Pons (tissue), 1 donor: ENCODE results near the gene EIF2AK3.
"Not testable (repeated sequence)": the region's sequence is repeated elsewhere in the genome, so short reads cannot be mapped to it uniquely, and the experiment has no call there.

Source experiments
- DNase-seq: peaks from one replicate; pipeline ENCODE4 v3.0.0-alpha.2; 2016; ENCODE audit warnings: low spot score

The EIF2AK3 gene

DNA sequence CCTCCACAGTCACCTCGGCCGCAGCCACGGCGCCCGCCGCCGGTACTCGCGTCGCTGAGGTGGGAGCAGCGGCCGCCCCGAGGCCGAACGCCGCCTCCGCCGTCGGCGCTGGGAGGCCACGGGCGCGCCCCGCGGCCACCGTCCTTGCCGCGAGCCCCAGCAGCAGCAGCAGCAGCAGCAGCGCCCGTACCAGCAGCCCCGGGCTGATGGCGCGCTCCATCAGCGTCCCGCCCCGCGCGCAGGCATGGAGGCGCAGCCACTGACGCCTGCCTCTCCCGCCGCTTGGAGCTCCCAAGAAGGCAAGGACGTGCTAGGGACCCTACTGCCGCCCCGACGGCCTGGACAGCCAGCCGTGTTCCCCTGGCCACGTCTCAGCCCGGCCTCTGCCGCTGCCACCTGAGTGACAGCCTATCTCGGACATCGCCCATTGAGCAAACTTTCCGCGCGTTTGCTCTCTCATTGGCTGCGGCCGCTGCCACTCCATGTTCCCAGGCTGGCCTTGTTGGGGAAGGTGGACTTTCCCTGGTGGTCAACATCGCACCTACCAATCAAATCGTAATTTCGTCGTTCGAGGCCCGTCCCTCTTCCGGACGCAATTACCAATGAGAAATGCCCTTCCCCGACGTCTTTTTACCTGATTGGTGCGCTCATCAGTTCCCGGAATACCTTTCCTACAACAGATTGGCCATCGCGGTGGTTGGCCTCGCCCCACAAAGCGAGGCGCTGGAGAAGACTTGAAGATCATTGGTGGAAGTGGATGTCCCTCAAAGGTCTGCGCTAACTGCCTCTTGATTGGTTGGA lies at the start of gene EIF2AK3:
TSS of gene EIF2AK3 (minus strand) at position 410 of the 801 bp plus-strand sequence. CDS start at position 220, 190 bp downstream.
- peak; percentile 100 for DNase-seq

GRCh38 chr2:88673363-88673762 lies 46.1 kb upstream of the EIF2AK3 start:
- no peak for DNase-seq

GRCh38 chr2:88671786-88672427 lies 44.6 kb upstream of the EIF2AK3 start:
- peak; percentile 41 for DNase-seq

GRCh38 chr2:88669482-88670214 lies 42.4 kb upstream of the EIF2AK3 start:
- no peak for DNase-seq

DNA sequence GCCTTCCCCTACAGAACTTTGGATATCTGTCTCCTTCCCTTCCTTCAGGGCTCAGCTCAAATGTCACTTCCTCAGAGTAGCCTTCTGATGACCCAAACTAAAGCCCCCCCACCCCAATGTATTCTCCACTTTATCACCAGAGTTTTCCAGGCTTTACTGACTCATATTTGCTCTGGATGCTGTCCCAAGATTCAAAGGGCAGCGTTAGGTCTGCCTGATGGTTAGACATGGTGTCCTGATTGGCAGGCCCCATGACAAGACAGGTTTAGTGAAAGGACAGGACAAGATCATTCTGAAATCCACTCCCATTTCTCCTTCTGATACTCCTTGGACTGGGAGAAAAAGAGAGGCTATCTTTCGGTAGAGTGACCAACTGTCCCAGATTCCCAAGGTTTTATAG lies 41.6 kb upstream of the EIF2AK3 start:
- no peak for DNase-seq

DNA sequence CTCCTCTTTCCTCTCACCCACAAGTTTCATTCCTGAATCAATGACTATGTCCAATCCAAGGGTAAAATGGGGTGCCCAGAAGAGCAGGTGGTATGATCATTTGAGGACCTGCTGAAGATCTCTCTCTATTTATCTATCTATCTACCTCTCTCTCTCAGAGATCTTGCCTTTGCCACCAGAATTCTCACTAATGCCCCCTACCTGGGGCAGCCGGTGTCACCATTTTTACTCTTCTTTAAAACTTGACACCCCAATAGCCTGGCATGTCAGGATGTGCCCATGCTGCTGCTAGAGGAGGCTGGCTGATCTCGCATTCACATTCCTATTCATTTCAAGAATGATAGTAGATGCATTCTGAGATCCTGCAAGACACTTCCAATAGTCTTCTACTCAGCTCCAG lies 40.0 kb upstream of the EIF2AK3 start:
- no peak for DNase-seq

DNA sequence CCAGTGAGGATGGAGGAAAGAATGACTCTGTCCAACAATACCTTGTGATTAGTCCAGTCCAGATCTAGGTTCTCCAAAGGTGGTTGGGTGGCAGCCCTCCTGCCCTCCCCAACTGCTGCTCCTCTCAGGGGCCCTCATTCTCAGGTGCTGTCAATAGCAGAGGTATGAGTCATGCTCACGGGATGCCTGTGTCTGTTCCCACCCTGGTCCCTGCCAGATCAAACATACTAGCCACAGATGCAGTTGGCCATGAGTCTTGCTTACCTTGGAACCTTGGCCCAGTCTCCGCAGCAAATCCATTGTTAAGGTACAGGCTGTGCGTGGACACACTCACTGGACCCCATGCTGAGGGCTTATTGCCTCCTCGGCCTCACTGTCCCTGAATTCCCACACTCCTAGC lies 39.3 kb upstream of the EIF2AK3 start:
- no peak for DNase-seq

DNA sequence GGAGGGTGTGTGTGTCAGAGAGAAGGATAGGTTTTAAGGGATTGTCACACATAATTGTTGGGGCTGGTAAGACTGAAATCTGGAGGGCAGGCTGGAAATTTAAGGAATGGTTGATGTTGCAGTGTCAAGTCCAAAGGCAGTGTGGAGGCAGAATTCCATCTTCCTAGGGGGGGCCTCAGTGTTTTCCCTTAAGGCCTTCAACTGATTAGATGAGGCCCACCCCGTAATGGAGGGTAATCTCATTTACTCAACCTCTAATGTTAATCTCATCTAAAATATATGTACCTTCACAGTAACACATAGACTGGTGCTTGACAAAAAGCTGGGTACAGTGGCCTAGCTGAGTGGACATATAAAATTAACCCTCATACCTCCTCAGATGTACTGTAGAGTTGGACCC lies 33.4 kb upstream of the EIF2AK3 start:
- DNase-seq, result no peak

DNA sequence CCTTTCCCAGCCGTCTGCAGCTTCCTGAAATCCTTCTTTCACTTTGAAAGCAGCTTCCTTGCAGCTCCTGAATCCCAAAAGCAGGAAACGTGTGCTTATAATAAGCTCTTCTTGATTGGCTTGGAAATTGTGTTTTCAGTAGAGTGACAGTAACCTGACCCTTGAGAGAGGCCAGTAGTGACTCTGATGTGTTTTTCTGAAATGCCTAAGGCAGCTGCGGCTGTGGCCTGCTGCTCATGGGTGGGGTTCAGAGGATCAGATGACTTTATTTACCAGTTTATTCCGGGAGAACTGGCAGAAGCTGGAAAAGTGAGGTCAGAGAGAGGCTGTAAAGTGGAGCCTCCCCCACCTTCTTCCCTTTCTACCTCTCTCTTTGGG lies 32.3 kb upstream of the EIF2AK3 start:
- DNase-seq, result no peak

DNA sequence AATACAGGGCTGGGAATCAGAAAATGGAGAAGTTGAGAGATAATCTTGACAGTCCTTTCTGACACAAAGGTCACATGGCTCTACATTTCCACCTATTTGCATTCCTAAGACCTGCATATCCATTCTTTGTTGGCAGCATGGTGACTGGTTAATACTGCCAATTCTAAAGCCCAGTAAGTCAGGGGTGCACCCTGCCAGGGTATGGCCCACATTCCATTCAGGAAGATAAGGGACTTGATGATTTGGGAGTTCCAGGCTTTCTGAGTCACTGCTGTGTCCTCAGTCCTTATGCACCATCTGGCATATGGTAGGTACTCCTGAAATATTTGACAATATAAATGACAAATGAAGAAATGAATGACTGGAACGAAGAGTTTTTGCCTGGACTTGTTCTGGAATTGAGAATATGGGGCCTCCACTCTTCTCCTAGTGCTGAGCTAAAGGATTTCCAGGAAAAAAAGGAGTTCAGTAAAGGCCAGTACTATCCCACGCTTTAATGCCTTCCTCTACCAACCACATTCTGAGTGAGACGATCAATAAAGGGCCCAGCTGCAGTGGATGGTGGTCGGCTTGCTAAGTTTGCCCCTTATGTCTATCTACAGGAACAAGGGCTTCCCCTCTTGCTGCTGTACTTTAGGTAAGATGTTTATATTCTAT lies 31.7 kb upstream of the EIF2AK3 start:
- no peak for DNase-seq

DNA sequence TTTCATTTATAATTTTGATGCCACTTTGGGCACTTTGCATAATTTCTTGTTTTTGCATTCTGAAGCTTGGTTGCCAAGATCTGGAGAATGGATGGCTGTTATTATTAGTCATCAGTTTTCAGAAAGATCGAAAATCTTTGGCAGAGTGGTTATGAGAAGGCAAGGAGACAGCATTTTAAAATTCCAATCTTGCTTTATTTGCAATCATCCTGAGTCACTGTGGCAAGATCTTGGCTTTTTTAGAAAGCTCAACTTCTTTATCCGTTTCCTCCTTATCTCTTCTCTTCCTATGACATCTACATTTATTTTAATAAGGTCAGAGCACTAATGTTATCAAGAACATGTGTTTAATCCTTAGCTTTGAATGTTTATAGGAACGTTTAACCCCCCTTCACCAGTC lies 31.1 kb upstream of the EIF2AK3 start:
- no peak for DNase-seq

GRCh38 chr2:88657131-88657530 lies 29.9 kb upstream of the EIF2AK3 start:
- no peak for DNase-seq

DNA sequence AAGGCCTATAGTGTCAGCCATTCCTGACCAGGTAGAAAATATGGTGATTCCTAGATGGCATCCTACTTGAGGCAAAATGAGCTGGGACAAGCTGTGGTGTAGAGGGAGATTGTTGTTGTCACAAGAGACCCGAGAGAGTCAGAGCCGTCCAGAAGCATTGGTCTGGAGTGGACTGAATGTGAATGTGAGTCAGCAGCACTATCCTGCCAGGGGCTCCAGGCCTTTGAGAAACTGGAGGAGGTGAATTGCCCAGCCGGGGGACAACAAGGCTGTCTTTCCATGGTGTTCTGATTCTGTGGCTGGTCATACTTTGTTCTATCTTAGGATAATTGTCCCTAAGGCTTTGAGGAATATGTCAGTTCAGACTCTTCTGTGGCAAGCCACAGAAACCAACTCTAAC lies 29.4 kb upstream of the EIF2AK3 start:
- DNase-seq, result no peak

DNA sequence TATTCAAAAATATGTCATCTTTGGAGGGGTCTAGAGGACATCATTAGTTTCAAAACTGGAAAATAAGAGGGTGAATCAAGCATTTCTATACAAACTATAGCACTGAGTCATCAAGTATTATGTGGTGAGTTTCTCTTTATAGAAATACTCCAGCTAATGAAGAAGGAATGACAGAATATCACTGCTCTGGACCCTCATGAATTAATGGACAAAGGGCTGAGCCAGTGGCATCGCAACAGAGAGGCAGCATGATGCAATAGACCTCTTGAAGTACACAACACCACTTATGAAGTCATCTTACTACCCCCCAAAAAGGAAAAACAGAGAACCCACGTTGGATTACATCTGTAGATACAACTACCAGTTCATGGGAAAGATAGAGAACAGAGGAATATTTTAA lies 27.4 kb upstream of the EIF2AK3 start:
- no peak for DNase-seq

DNA sequence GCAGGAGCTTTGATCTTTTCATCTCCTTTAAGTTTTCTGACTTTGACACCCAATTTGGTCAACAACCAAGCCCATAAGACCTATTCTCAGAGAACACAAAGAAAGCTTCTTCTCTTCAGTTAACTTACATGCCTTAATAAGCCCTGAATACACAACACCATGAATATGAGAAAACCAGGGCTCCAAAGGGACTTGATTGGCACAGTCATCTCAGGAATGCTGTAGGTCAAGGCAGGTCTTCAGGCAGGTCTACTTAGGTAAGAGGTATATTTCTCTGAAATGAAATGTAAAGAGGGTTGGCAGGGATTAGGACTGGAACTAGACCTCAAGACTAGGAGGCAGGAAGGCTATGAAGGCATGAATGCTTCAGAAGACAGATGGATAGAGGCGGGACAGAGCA lies 24.4 kb upstream of the EIF2AK3 start:
- no peak for DNase-seq

DNA sequence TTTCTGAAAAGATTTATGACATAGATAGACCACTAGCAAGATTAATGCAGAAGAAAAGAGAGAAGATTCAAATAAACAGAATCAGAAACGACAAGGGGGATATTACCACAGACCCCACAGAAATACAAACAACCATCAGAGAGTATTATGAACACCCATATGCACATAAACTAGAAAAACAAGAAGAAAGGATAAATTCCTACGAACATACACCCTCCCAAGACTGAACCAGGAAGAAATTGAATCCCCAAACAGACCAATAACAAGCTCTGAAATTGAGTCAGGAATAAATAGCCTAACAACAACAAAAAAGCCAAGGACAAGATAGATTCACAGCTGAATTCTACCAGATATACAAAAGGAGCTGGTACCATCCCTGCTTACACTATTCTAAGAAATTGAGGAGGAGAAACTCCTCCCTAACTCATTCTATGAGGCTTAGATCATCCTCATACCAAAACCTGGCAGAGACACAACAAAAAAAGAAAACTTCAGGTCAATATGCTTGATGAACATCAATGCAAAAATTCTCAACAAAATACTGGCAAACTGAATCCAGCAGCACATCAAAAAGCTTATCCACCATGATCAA lies 18.1 kb upstream of the EIF2AK3 start:
- DNase-seq, result not testable (repeated sequence)

DNA sequence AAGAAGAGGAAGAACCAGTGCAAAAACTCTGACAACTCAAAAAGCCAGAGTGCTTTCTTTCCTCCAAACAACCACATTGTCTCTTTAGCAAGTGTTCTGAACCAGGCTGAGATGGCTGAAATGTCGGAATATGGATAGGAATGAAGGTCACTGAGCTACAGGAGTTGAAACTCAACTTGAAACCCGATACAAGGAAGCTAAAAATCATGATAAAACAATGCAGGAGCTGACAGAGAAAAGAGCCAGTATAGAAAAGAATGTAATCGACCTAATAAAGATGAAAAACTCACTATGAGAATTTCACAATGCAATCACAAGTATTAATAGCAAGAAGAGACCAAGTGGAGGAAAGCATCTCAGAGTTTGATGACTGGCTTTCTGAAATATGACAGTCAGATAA lies 15.0 kb upstream of the EIF2AK3 start:
- DNase-seq, result no peak

- no peak for DNase-seq
These were observed 14.1 kb upstream of the EIF2AK3 start for GRCh38 chr2:88641330-88641729.

DNA sequence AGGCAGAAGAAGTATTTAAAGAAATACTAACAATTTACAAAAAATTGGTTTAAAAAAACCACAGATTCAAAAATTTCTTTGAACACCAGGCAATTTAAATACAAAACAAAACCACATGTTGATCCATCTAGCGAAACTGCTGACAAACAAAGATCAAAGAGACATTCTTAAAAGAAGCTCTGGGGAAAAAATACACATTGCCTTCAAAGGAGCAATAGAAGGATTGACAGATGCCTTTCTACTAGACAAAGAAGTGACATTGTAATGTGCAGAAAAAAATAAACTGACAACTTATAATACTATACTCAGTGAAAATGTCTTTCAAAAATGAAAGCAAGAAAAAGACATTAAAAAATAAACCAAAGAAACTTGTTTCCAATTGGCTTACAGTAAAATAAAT lies 12.6 kb upstream of the EIF2AK3 start:
- no peak for DNase-seq

DNA sequence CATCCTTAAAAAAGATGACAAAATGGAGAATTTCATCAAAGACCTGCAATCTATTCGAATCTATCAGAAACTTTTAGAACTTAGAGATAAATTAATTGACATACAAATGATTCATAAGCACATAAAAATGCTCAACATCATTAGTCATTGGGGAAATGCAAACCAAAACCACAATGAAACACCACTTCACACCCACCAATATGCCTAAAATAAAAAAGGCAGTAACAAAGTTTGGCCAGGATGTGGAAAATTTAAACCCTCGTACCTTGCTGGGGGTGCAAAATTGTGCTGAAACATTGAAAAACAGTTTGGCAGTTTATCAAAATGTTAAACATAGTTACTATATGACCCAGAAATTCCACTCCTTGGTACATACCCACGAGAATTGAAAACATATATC lies 11.5 kb upstream of the EIF2AK3 start:
- DNase-seq, result no peak

- no peak for DNase-seq
These were observed 10.9 kb upstream of the EIF2AK3 start for GRCh38 chr2:88638123-88638650.

DNA sequence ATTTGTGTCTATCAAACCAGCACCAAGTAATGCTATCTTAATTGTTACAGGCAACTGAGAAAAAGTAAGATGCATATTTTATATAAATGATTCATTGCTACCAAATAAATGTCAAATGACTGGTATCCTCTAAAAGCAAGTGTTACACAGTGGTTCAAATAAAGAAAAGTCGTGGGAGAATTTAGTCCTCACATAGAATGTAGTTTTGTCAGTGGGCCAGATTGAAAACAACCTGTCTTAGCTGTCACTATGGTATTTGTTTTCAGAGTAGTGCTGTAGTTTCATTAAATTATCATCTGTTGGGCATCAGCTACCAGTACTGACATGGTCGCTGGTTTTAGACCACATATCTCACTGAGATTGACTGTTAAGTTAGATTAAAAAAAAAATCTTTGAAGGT lies 10.2 kb upstream of the EIF2AK3 start:
- DNase-seq, result no peak
